Right cardiac atrium (tissue), 5 donors: ENCODE data around the gene IQSEC1. TPM values are rescaled to one million over a fixed set of nuclear protein-coding genes. Genes with fewer than 3 reads are reported as not detected.

ENCODE experiments used
- ATAC-seq, 2 donors: fragments of 200-7000 bp; cut with Tn5 transposase; one replicate each; pipeline versions ENCODE4 v1.8.0 to v1.9.1; 2020; ENCODE audit warnings: moderate library complexity in 2 of 2, mild to moderate bottlenecking in 1 of 2
- DNase-seq, 3 donors: peaks; one replicate each; pipeline ENCODE4 v3.0.0-alpha.2; 2020
- H3K27ac ChIP-seq: one replicate; pipeline ENCODE4 v1.5.1; 2013; ENCODE audit warnings: mild to moderate bottlenecking, low read length, control low read depth, moderate library complexity
- H3K27me3 ChIP-seq: one replicate; pipeline ENCODE4 v1.6.1; 2013; ENCODE audit not compliant: control insufficient read depth, insufficient read depth
- H3K4me1 ChIP-seq: one replicate; pipeline ENCODE4 v1.6.1; 2013; ENCODE audit warnings: low read length; ENCODE audit not compliant: control insufficient read depth, insufficient read depth
- H3K4me3 ChIP-seq: one replicate; pipeline ENCODE4 v1.5.1; 2013; ENCODE audit warnings: low read length, control low read depth
- H3K9me3 ChIP-seq: one replicate; pipeline ENCODE4 v1.6.1; 2013; ENCODE audit warnings: low read length; ENCODE audit not compliant: control insufficient read depth
- WGBS: extraction: QIAGEN DNeasy Blood & Tissue Kit; methylation state at CpG from one replicate; pipeline ENCODE4 v1.1.7; 2013; 5-methylcytosine and 5-hydroxymethylcytosine counted together
- intact Hi-C, 4 donors: fragments of 100-400 bp; cut with DNase I; formaldehyde crosslinking; loops; one replicate each; pipeline versions ENCODE4 v1.11.0 to v1.14.0; 2022 to 2023
- polyA plus RNA-seq: library from polyadenylated mRNA; stranded (reverse); fragments of 200-250 nt; gene quantifications from one replicate; pipeline ENCODE4 v1.2.3, GENCODE V29; 2013
- total RNA-seq, 4 donors: library from RNA; stranded (reverse); fragmentation: NEBNext Ultra II Directional; extraction: Animal tissue kit (Norgen Biotek cat#: 25700); gene quantifications; one replicate each; pipeline ENCODE4 v1.2.1, GENCODE V29; 2021
- donor health status: healthy with polysubstance abuse.
- donor health status: DM: no; HTN: yes; CAD: no.
- donor health status: DM: no; HTN: no; CAD: no.
- donor health status: DM: no; HTN: yes; CAD: no; lungs with severe emphysema.
- donor health status: DM: yes; HTN: yes; CAD: no.

The IQSEC1 gene
- total and polyA plus RNA-seq, 5 donors, result 31.1 to 72.6 (median 61.9) TPM

- Histone ChIP-seq H3K27ac (no peak overlapping the region), H3K27me3 (no peaks in the 10 kb centered on the region), H3K4me3 (no peak overlapping the region), H3K4me1 (no peaks in the 10 kb centered on the region), H3K9me3 (no peaks in the 10 kb centered on the region)
- WGBS, result 70% methylated on average over 14 of the region's 14 CpGs
- DNase-seq, result peak in 1 of 3 donors; percentile 58
- intact Hi-C loops, result no loop called here
- ATAC-seq, result no peak
Observed at GRCh38 chr3:13114811-13115575, 41.8 kb upstream of the IQSEC1 start.

- 80% methylated on average over 27 of the region's 27 CpGs for WGBS
- Histone ChIP-seq H3K4me3 (no peak overlapping the region), H3K9me3 (no peaks in the 10 kb centered on the region), H3K27me3 (no peaks in the 10 kb centered on the region), H3K27ac (no peak overlapping the region), H3K4me1 (no peaks in the 10 kb centered on the region)
- ATAC-seq (no peak), DNase-seq (no peak)
- intact Hi-C loops, result no loop called here
Observed at GRCh38 chr3:13113346-13114330, 40.4 kb upstream of the IQSEC1 start.

GRCh38 chr3:13112521-13113345, 39.5 kb upstream of the IQSEC1 start:
- Histone ChIP-seq H3K4me3 (no peak overlapping the region), H3K27me3 (no peaks in the 10 kb centered on the region), H3K4me1 (no peaks in the 10 kb centered on the region), H3K9me3 (no peaks in the 10 kb centered on the region), H3K27ac (no peak overlapping the region)
- DNase-seq (no peak), ATAC-seq (peak in 1 of 2 donors; percentile 12)
- intact Hi-C loops, result no loop called here
- 81% methylated on average over 16 of the region's 16 CpGs for WGBS

GRCh38 chr3:13111873-13112520, 38.8 kb upstream of the IQSEC1 start:
- DNase-seq, result peak in 1 of 3 donors; percentile 14
- H3K9me3 ChIP-seq, result no peaks in the 10 kb centered on the region
- no peaks in the 10 kb centered on the region for H3K4me1 ChIP-seq
- no peaks in the 10 kb centered on the region for H3K27me3 ChIP-seq
- WGBS, result 72% methylated on average over 13 of the region's 13 CpGs
- ATAC-seq, result peak; percentile 39 to 44
- intact Hi-C loops, result no loop called here
- no peak overlapping the region for H3K27ac ChIP-seq
- H3K4me3 ChIP-seq, result no peak overlapping the region

GRCh38 chr3:13111173-13111872, 38.1 kb upstream of the IQSEC1 start:
- Histone ChIP-seq H3K27ac (no peak overlapping the region), H3K27me3 (no peaks in the 10 kb centered on the region), H3K4me1 (no peaks in the 10 kb centered on the region), H3K9me3 (no peaks in the 10 kb centered on the region), H3K4me3 (no peak overlapping the region)
- WGBS, result 54% methylated on average over 9 of the region's 9 CpGs
- ATAC-seq, result no peak
- intact Hi-C loops, result no loop called here
- peak in 1 of 3 donors; percentile 23 for DNase-seq

GRCh38 chr3:13110678-13111116, 37.5 kb upstream of the IQSEC1 start:
- no peak for ATAC-seq
- Histone ChIP-seq H3K9me3 (no peaks in the 10 kb centered on the region), H3K4me3 (no peak overlapping the region), H3K4me1 (no peaks in the 10 kb centered on the region), H3K27ac (no peak overlapping the region), H3K27me3 (no peaks in the 10 kb centered on the region)
- intact Hi-C loops, result no loop called here
- peak in 1 of 3 donors; percentile 12 for DNase-seq
- WGBS, result 45% methylated on average over 8 of the region's 8 CpGs

GRCh38 chr3:13109516-13109915, 36.3 kb upstream of the IQSEC1 start:
- no peak overlapping the region for H3K27ac ChIP-seq
- DNase-seq (no peak), ATAC-seq (no peak)
- H3K9me3 ChIP-seq, result no peaks in the 10 kb centered on the region
- WGBS, result 95% methylated on average over 5 of the region's 5 CpGs
- no peaks in the 10 kb centered on the region for H3K27me3 ChIP-seq
- no peak overlapping the region for H3K4me3 ChIP-seq
- intact Hi-C loops, result loop anchor here in 1 of 4 donors (10.0 kb wide), 1 partner anchor 195 kb away; no protein-coding TSS in a partner anchor
- H3K4me1 ChIP-seq, result no peaks in the 10 kb centered on the region

GRCh38 chr3:13108861-13109260, 35.6 kb upstream of the IQSEC1 start:
- WGBS, result 90% methylated on average over 12 of the region's 12 CpGs
- Histone ChIP-seq H3K4me3 (no peak overlapping the region), H3K27me3 (no peaks in the 10 kb centered on the region), H3K9me3 (no peaks in the 10 kb centered on the region), H3K27ac (no peak overlapping the region), H3K4me1 (no peaks in the 10 kb centered on the region)
- peak in 1 of 3 donors; percentile 37 for DNase-seq
- intact Hi-C loops, result loop anchor here in 1 of 4 donors (10.0 kb wide), 1 partner anchor 196 kb away; no protein-coding TSS in a partner anchor
- ATAC-seq, result no peak

GRCh38 chr3:13107661-13108060, 34.4 kb upstream of the IQSEC1 start:
- no peak overlapping the region for H3K4me3 ChIP-seq
- ATAC-seq (no peak), DNase-seq (peak in 1 of 3 donors; percentile 56)
- H3K9me3 ChIP-seq, result no peaks in the 10 kb centered on the region
- intact Hi-C loops, result loop anchor here in 1 of 4 donors (10.0 kb wide), 1 partner anchor 197 kb away; no protein-coding TSS in a partner anchor
- H3K4me1 ChIP-seq, result no peaks in the 10 kb centered on the region
- H3K27me3 ChIP-seq, result no peaks in the 10 kb centered on the region
- WGBS, result 82% methylated on average over 13 of the region's 13 CpGs
- H3K27ac ChIP-seq, result no peak overlapping the region
